Bronchial epithelial cell (primary cell): Measurements from ENCODE around the gene GNB1L. TPM values are rescaled to one million over a fixed set of nuclear protein-coding genes. Genes with fewer than 3 reads are reported as not detected.

Experiments
- DNase-seq: peaks from one replicate; pipeline ENCODE4 v3.0.0-alpha.2; 2010; ENCODE audit warnings: low read depth
- FAIRE-seq: peaks from 2 replicates; lab custom pipeline; 2011; peaks lifted over from hg19 to GRCh38; lab: Jason Lieb, UNC
- H3K27me3 ChIP-seq: 2 replicates; pipeline ENCODE4 v1.5.1; 2011; ENCODE audit warnings: low read length; ENCODE audit not compliant: control insufficient read depth, insufficient read depth
- H3K36me3 ChIP-seq: 2 replicates; pipeline ENCODE4 v1.5.1; 2011; ENCODE audit warnings: low read length; ENCODE audit not compliant: control insufficient read depth, insufficient read depth
- H3K4me3 ChIP-seq: 2 replicates; pipeline ENCODE4 v1.5.1; 2011; ENCODE audit warnings: mild to moderate bottlenecking, low read depth, low read length, control low read depth
- CTCF ChIP-seq: IDR thresholded peaks from 2 replicates; pipeline ENCODE4 v1.5.1; 2011; ENCODE audit warnings: mild to moderate bottlenecking, moderate library complexity, low read length, control low read depth, inconsistent platforms; ENCODE audit not compliant: insufficient read depth, severe bottlenecking
- total RNA-seq: library from RNA; depleted of rRNA; stranded (reverse); fragments of >200 nt; gene quantifications from 2 replicates; pipeline ENCODE4 v1.2.1, GENCODE V29; 2014

Gene GNB1L
- total RNA-seq, 1 donor from 2014 or later: 7.6 TPM

- FAIRE-seq (no peak), DNase-seq (no peak)
- Histone ChIP-seq H3K4me3 (no peak overlapping the region), H3K27me3 (no peaks in the 10 kb centered on the region), H3K36me3 (no peaks in the 10 kb centered on the region)
- TF ChIP-seq CTCF: no peak
Measured at GRCh38 chr22:19863571-19863970, 8.9 kb upstream of the GNB1L start.

DNA sequence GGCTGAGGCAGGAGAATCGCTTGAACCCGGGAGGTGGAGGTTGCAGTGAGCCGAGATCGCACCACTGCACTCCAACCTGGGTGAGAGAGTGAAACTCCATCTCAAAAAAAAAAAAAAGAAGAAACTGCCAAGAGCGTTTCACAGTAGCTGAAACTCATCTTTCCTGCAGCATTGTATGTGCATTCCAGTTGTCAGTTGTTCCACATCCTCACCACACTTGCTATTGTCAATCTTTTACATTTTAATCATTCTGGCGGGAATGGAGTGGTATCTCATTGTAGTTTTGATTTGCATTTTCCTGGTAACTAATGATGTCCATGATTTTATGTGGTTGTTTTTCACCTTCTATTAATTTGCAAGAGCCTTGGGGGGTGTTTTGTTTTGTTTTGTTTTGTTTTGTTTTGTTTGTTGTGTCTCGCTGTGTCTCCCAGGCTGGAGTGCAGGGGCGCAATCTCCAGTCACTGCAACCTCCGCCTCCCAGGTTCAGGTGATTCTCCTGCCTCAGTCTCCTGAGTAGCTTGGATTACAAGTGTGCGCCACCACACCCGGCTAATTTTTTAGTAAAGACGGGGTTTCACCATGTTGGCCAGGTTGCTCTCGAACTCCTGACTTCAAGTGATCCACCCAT, 8.1 kb upstream of the GNB1L start:
- no peaks in the 10 kb centered on the region for H3K36me3 ChIP-seq
- no peak for DNase-seq
- no peak for FAIRE-seq
- H3K27me3 ChIP-seq: no peaks in the 10 kb centered on the region
- no peak overlapping the region for H3K4me3 ChIP-seq
- TF ChIP-seq CTCF: no peak

DNA sequence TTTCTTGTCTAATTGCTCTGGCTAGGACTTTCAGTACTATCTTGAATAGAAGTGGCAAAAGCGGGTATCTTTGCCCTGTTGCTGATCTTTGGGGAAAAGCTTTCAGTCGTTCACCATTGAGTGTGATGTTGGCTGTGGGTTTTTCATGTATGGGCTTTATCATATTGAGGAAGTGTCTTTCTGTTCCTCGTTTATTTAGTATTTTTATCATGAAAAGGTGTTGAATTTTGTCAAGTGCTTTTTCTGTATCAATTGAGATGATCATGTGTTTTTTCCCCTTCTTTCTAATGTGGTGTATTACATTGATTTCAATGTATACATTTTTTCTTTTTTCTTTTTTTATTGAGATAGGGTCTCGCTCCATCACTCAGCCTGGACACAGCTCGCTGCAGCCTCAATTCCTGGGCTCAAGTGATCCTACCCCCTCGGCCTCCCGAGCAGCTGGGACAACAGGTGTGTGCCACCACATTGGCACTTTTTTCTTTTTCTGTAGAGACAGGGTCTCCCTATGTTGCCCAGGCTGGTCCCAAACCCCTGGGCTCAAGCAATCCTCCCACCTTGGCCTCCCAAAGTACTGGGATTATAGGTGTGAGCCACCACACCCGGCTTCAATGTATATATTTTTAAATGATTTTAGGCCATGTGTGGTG, 5.3 kb upstream of the GNB1L start:
- H3K36me3 ChIP-seq: no peaks in the 10 kb centered on the region
- no peak for FAIRE-seq
- DNase-seq: no peak
- H3K4me3 ChIP-seq: no peak overlapping the region
- no peak for TF ChIP-seq CTCF
- no peaks in the 10 kb centered on the region for H3K27me3 ChIP-seq

- Histone ChIP-seq H3K4me3 (no peak overlapping the region), H3K36me3 (peaks cover 1% of the 10 kb centered on the region), H3K27me3 (no peaks in the 10 kb centered on the region)
- DNase-seq: no peak
- no peak for TF ChIP-seq CTCF
- FAIRE-seq: no peak
Measured at GRCh38 chr22:19857382-19857781, 2.7 kb upstream of the GNB1L start.

- FAIRE-seq: no peak
- peaks cover 13% of the 10 kb centered on the region for H3K36me3 ChIP-seq
Measured at GRCh38 chr22:19855504-19856409, 1.1 kb upstream of the GNB1L start.

More at GRCh38 chr22:19855504-19856409, 1.1 kb upstream of the GNB1L start:
- TF ChIP-seq CTCF: no peak
- DNase-seq: peak; percentile 59
- Histone ChIP-seq H3K27me3 (no peaks in the 10 kb centered on the region), H3K4me3 (peak overlapping the region; percentile 87)
